ENCODE results near the gene PPT2. TPM values are rescaled to one million over a fixed set of nuclear protein-coding genes. Genes with fewer than 3 reads are reported as not detected.
"Not testable (repeated sequence)": the region's sequence is repeated elsewhere in the genome, so short reads cannot be mapped to it uniquely, and the experiment has no call there.

The PPT2 gene
- total RNA-seq, 1 donor from 2014 or later, result 22.6 TPM

GRCh38 chr6:32123681-32124080 is 30.3 kb upstream of the PPT2 start:
- ATAC-seq, result no peak
- intact Hi-C loops (cut with micrococcal nuclease), result loop anchor here (10.0 kb wide), 1 partner anchor 51 kb away; the partner anchor contains the start of genes AGPAT1 and RNF5

GRCh38 chr6:32126880-32127279 is 27.1 kb upstream of the PPT2 start:
- ATAC-seq (no peak), DNase-seq (no peak)
- intact Hi-C loops (cut with micrococcal nuclease), result loop anchor here (10.0 kb wide), 1 partner anchor 48 kb away; the partner anchor contains the start of genes AGPAT1 and RNF5

More at GRCh38 chr6:32123681-32124080, 30.3 kb upstream of the PPT2 start:
- no peak for DNase-seq

DNA sequence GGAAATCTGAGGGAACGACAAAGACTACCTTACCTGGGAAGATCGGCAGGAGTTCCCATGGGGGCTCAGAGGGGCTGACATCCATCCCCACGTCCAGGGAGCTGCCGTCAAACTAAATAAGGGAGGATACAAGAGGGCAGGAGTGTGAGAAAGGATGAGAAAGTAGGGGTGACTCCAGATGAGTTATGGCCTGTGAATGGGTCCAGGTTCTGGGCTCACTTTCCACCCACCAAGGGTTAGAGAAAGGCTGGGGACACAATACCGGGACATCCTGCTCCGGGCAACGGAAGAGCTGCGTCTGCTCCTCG is 26.6 kb upstream of the PPT2 start:
- no peak for ATAC-seq
- intact Hi-C loops (cut with micrococcal nuclease), result loop anchor here (10.0 kb wide), 1 partner anchor 47 kb away; the partner anchor contains the start of genes AGPAT1 and RNF5

DNA sequence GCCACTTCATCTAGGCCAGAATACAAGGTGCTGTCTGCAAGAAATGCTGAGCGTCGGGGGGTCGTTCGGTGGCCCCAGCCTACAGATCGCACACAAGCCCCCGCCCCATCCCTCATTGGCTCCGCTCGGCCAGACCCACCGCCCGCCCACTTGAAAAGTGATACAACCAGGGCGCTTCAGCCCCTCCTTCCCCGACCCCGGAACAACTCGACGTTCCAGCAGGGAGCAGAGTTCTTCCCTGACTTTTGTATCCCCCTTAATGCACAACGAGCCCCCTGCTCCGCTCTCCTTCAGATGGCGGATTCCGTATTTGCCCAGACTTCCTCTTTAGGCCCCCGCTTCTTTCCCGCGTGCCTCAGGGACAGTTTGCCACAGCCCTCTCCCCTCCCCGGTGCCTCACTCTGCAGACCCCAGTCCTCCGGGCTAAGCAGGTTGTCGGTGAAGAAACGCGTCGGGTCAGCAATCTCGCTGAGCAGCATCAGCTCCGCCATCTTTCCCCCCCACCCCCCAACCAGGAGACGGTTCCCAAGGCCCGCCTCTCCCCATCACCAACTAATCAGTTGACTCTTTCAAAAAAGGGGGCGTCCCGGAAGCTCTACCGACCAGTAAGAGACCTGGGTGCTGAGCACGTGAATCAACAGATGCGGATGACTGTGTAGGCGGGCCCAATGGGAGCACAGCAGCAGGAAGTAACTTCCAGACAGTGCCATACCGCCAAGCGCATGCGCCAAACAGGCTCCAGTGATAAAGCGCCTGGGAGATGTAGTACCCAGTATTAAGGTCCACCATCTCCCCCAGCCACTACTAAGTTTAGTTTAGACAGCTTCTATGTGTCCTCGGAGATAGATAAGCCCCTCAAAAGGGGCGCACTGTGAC is 26.0 kb upstream of the PPT2 start, which contains the start of gene ATF6B:
Gene ATF6B (minus strand): TSS at position 530 of the 876 bp plus-strand sequence. CDS start 39 bp downstream, at position 491.
- intact Hi-C loops (cut with micrococcal nuclease), result loop anchor here (10.0 kb wide), 1 partner anchor 47 kb away; the partner anchor contains the start of genes AGPAT1 and RNF5
- peak; percentile 93 for ATAC-seq
- DNase-seq, result peak; percentile 97

More for the DNA sequence above, 26.6 kb upstream of the PPT2 start:
- no peak for DNase-seq

DNA sequence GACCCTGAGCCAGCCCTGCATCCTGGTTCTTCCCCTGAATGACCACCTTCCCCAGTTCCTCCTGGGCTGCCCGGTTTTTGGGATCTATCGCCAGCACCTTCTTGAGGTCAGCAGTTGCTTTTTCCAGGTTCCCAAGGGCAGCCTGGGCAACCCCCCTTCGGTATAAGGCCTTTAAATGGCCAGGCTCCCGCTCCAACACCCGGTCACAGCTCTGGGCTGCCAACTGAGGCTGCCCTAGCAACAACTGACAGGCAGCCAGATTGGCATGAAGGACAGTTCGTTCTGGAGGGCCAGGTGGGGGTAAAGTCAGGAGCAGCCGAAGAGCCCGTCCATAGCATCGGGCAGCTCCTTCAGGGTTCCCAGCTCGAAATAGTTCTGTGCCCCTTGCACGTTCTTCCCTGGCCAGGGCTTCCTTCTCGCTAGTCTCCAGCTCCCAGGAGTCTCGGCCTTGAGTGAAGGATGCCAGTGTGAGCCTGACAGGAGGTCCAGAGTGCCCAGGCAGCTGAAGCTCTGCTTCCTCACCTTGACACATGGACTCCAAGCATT is 25.1 kb upstream of the PPT2 start:
- ATAC-seq, result no peak
- intact Hi-C loops (cut with micrococcal nuclease), result loop anchor here (10.0 kb wide), 1 partner anchor 46 kb away; the partner anchor contains the start of genes AGPAT1 and RNF5
- DNase-seq, result no peak

- ATAC-seq (peak; percentile 61), DNase-seq (no peak)
- intact Hi-C loops (cut with micrococcal nuclease), result loop anchor here (10.0 kb wide), 1 partner anchor 45 kb away; the partner anchor contains the start of genes AGPAT1 and RNF5
Measured at GRCh38 chr6:32129297-32130088, 24.4 kb upstream of the PPT2 start.

- intact Hi-C loops (cut with micrococcal nuclease), result no loop called here
- no peak for ATAC-seq
- no peak for DNase-seq
Measured at GRCh38 chr6:32131439-32131948, 22.4 kb upstream of the PPT2 start.

- no peak for ATAC-seq
- no peak for DNase-seq
- intact Hi-C loops (cut with micrococcal nuclease), result no loop called here
Measured at GRCh38 chr6:32132110-32132509, 21.8 kb upstream of the PPT2 start.

DNA sequence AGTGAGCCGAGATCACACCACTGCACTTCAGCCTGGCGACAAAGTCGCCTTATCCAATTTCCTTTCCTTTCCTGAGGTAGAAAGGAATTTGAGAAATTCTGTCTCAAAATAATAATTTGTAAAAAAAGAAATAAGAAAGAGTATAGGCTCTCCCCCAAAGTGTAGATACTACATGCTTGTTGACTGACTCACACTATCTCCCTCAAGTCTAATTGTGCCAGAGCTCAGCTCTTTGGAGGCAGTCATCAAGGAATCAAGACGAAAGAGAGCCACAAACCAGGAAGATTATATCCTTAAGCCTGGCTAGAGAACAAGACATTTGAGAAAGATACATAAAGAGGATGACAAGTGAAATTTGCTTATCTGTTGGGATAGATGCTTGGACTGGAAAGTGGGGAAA is 20.2 kb upstream of the PPT2 start:
- no peak for DNase-seq
- intact Hi-C loops (cut with micrococcal nuclease), result no loop called here
- no peak for ATAC-seq

DNA sequence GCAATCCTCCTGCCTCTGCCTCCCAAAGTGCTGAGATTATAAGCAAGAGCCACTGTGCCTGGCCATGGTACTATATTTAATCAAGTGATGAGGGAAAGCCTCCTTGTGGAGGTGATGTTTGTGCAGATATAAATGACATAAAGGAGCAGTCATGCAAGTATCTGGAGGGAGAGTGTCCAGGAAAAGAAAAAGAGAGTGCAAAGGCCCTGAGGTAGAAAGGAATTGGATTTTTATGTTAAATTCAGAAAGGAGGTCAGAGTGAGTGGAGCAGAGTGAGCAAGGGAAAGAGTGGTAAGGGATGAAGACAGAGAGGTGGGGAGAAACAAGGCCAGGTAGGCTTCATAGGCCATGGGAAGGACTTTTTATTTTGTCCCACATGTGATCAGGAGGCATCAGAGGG is 16.5 kb upstream of the PPT2 start:
- no peak for DNase-seq
- intact Hi-C loops (cut with micrococcal nuclease), result no loop called here

GRCh38 chr6:32139590-32139989 is 14.4 kb upstream of the PPT2 start:
- intact Hi-C loops (cut with micrococcal nuclease), result no loop called here
- ATAC-seq, result no peak

More for the DNA sequence above, 16.5 kb upstream of the PPT2 start:
- ATAC-seq, result no peak

DNA sequence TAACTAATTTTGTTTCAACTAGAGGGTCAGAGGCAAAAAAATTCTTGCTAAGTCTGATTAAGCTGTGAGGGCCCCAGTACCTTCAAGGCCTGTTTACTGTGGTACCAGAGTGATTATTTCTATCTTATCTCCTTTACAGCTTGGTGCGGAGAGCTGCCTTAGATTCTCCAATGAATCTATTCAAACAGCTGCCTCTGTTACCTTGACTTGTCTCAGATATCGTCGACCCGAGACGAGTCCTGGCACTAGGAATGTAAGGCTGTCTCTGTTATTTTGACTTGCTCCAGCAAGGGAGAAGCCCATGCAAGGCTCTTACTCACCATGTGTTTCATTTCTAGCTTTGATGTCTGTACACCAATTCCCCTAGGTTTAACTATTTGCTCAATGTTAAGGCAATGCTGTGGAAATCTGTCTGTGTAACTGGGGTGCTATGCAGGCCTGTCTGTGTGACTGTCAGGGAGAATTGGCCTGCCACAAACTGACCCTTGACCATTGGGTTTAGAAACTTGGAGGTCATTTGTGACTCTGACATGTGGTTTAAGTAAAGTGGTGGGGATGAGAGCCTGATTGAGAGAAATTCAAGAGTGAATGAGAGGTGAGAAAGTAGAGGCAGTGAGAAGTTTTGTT is 13.4 kb upstream of the PPT2 start:
- ATAC-seq (no peak), DNase-seq (no peak)
- intact Hi-C loops (cut with micrococcal nuclease), result no loop called here

More at GRCh38 chr6:32139590-32139989, 14.4 kb upstream of the PPT2 start:
- no peak for DNase-seq

- DNase-seq; ATAC-seq; intact Hi-C loops (cut with micrococcal nuclease): not testable (repeated sequence)
Measured at GRCh38 chr6:32144238-32144637, 9.7 kb upstream of the PPT2 start.

DNA sequence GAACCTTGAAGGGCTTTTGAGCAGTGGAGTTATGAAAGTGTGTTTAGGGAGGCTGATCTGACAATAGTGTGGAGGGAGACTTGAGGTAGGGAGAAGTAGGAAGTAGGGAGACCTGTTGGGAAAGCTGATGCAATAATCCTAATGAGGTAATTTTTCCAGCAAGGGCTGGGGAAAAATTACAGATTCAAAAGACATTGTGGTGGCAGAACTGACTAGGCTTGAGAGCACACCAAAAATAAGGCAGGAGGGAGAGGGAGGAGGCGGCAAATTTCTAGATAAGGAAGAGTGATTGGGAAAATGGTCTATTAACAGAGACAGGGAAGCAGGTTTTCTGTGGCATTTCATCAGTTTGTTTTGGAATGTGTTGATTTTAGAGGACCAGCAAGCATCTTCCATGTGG is 7.7 kb upstream of the PPT2 start:
- intact Hi-C loops (cut with micrococcal nuclease), result no loop called here
- ATAC-seq, result no peak
- no peak for DNase-seq

DNA sequence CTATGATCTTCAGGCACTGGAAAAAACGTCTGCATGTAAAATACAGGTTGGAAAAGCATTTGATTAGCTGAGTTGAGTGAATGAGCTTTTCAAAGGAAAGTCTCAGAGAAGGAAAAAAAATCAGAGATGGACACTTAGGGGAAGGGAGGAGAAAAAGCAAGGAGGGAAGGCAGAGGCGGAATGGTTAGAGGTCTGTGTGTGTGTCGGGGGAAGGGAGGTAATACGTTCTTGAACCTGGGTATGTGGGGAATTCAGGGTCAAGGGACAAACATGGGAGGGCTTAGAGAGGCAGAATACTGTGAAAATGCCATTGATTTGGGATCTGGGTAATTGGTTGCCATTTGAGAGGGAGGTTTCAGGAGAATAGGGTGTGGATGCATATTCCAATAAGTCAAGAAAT is 7.3 kb upstream of the PPT2 start:
- DNase-seq (no peak), ATAC-seq (no peak)
- intact Hi-C loops (cut with micrococcal nuclease), result no loop called here

- intact Hi-C loops (cut with micrococcal nuclease), result no loop called here
- no peak for DNase-seq
- no peak for ATAC-seq
Measured at GRCh38 chr6:32147401-32148132, 6.4 kb upstream of the PPT2 start.

DNA sequence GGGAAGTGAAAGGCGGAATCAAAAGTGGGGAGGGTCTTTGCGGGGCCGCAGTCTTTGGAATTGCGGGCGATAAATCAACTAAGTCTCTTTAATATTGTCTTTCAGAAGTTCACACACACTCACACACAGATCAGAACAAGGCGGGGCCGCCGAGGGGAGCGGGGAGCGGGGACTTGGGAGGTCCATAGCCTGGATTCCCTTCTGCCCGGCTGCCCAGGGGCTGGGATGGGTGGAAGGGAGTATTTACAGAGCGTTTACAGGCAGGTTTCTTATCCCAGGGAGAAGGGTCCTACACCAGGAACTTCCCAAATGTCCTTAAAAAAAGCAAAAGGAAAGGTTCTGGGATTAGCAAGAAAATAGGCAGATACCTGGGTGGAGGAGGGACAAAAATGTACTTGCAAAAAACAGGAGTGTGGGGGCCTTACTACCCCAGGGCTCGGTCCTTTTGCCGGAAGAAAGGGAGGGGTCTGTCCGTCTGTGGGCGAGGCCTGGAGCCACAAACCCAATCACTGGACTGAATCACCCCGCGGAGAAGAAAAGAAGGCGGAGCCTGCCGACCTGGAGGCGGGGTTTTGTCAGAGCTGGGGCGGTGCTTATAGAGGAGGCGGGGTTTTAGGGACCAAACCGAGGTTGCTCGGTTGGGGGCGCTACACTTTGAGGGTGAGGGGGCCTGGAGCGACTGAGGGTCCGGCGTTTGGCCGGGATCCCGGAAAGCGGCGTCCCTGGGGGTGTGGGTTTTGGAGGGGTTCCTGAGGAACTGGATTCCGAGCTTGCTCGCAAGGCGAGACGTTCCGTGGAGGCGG is 5.5 kb upstream of the PPT2 start:
- peak; percentile 39 for ATAC-seq
- peak; percentile 76 for DNase-seq
- intact Hi-C loops (cut with micrococcal nuclease), result no loop called here
